Measurements from ENCODE around the gene KIAA1958.

The KIAA1958 gene

DNA sequence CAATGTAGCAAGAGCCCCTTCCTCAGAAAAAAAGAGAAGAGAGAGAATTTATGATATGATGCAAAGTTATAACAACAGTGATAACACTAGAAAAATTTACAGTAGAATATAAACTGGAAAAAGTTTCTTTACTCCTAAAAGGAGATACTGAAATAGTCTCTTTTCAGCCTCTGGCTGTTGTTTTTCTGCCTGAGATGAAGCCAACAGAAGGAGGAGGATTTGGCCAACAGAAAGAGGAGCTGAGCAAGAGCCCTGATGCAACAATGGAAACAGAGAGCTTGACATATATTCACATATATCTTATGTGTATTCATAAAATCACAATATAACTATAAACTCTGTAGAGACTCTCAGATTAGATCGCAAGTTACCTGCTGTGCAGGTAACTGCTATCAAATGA, 122.2 kb downstream of the KIAA1958 start:
- DNase-seq: no peak

- no peak for DNase-seq
These were observed 129.1 kb downstream of the KIAA1958 start for GRCh38 chr9:112615584-112616266.

GRCh38 chr9:112617371-112617770, 130.7 kb downstream of the KIAA1958 start:
- no peak for DNase-seq

- DNase-seq: no peak
These were observed 131.9 kb downstream of the KIAA1958 start for GRCh38 chr9:112618385-112619009.

DNA sequence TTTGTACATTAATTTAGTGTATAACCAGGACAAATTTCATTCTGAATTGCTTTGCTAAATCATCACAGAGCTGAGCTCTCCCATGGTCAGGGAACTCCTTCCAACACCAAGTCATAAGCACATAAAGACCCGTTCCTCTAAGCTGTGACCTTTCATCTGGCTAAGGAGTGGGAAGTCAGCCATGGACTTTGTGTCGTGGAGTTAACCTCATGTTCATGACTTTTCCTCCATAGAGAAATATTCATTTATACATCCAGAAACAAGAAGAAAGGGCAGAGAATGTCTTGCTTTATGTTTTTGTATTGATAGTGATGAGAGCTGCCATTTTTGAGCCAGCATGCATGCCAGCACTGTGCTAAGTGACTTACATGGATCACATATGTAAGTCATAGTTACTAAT, 133.8 kb downstream of the KIAA1958 start:
- no peak for DNase-seq

GRCh38 chr9:112621018-112621655, 134.5 kb downstream of the KIAA1958 start:
- no peak for DNase-seq

- DNase-seq: no peak
These were observed 136.6 kb downstream of the KIAA1958 start for GRCh38 chr9:112623198-112623597.

- DNase-seq: no peak
These were observed 138.4 kb downstream of the KIAA1958 start for GRCh38 chr9:112624711-112625707.

DNA sequence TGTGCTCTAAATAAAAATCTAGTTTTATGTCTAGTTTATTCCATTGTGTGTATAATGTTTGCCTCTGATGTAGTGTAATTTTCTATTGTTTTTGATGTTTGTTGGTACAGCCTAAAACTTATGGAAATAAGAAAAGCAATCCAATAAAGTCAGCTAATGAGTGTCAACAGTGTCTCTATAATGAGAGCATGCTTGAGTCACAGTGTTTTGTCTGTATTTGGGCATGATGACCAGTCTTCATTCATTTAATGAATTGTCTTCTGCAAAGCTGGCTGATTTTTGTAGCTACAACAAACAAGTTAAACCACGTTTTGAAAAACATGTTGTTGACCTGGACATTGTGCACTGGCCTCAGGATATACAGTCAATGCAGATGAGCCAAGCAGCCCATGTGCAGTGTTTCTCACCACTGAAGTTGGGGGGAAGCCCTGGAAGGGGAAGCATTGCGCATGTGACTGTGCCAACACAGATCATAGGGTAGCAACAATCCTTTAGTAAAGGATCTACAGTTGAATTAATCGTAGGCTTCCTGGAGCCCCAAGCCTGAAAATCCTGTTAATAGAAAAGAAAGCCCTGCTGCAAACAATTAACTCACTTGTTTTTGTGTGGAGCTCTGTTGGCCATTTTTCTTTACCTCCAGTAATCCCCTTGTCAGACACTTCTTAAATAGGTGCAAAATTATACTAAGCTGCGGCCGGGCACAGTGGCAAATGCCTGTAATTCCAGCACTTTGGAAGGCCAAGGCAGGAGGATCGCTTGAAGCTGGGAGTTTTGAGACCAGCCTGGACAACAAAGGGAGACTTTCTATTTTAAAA, 143.3 kb downstream of the KIAA1958 start:
- DNase-seq: no peak

GRCh38 chr9:112631313-112632070, 144.9 kb downstream of the KIAA1958 start:
- no peak for DNase-seq

GRCh38 chr9:112640311-112640710, 153.7 kb downstream of the KIAA1958 start:
- DNase-seq: no peak

DNA sequence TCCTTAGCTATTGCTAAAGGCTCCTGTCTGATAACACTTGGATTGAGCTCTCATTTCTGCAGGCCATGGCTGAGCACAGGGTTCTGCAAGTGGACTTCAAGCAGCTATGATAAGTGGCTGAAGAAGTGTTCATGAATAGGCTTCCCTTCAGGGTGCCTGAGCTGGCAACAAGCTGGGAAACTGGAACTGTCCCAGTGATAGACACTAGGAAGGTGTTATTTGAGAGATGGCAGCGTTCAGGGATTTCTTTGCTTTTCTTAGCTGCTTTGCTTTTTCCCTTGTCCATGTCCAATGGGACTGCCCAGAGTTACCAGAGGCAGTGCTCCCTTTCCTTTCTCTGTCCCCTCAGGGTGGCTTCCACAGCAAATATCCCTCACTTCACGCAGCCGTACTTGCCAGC, 155.5 kb downstream of the KIAA1958 start:
- no peak for DNase-seq

DNA sequence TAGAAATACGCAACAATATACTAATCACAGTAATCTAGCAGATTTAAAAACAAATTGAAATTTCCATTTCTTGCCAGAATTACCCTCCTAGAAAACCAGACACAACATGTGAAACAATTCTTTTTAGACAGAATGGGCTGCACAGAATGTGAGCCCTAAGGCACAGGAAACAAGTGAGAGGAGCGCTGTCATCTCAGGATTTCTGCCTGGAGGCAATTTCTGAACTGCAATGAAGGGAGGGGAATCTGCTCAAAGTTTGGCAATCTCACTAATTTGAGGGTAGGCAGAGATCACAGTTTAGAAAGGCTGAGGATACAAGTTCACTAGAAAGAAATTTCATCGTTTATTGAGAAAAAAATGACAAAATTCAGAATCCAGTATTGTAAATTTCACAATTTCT, 161.0 kb downstream of the KIAA1958 start:
- DNase-seq: no peak

- DNase-seq: no peak
These were observed 162.0 kb downstream of the KIAA1958 start for GRCh38 chr9:112648624-112649023.

DNA sequence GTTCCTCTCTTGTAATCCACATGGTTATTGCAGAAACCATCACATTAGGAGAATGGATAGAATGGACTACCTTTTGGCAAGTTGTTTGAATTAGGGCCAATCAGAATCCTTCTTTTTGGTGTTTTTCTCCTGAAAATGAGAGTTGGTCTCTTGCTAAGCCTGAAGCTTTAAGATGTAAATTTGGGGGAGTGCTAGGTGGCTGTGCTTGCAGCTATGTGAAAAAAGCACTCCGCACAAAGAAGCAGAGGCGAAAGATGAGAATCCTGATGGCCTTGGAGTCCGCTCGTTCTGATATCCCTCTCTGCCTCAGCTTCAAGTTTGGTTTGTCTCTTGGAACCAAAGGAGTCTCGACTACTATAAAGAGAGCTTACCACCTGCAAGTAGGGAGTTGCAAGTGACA, 167.7 kb downstream of the KIAA1958 start:
- DNase-seq: no peak

DNA sequence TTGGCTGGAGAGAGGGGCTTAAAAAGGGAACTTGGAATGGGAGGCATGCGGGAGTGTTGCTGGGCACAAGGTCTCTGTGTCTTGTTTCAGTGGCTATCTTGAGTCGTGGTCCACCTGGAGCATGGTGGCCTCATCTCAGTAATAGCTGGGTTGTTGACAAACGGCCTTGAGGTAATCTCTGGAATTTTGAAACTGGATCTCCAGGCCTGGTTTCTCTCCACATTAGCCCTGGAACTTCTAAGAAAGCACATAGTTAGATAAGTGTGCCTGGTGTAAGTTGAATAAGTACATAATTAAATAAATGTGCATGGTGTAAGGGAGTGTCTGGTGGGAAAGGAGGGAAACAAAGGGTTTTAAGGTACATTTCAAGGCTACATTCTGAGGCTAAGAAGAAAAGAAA, 169.0 kb downstream of the KIAA1958 start:
- DNase-seq: no peak

DNA sequence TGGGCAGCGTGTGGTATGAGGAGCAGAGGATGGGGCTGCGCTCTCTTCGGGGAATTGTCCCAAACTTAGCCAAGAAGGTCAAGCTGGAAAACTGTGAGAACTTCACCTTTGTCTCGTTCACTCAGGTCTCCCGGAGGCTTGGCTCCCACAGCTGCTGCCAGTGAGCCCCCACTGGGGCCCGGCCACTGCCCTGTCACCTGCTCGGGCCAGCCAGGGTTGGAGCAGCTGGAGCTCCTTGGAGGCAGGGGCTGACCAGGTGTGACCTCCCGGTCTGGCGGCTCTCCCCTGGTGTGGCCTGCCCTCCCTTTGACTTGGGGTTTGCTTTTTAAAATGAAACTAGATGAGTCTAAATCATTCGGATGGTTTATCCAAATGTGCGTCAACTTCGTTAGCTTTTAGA, 173.3 kb downstream of the KIAA1958 start:
- DNase-seq: no peak

DNA sequence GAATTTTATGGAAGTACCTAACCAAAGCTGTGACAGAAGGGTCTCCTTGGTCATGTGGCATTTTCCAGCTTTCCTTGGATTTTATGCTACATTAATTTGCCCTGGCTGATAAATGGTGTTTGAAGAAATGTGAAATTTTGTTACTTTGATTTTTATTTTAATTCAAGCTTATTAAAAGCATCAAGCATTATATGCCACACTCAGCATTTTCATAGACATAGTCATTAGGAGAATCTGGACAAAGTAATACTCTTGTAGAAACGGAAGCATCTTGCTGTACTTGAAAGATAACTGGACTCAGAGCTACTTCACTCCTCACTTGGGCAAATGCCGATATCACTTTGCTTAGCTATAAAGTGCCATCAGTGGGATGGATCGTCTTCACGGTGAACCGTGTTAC, 177.1 kb downstream of the KIAA1958 start:
- no peak for DNase-seq

GRCh38 chr9:112664531-112664930, 177.9 kb downstream of the KIAA1958 start:
- no peak for DNase-seq

- no peak for DNase-seq
These were observed 178.7 kb downstream of the KIAA1958 start for GRCh38 chr9:112665347-112665746.

DNA sequence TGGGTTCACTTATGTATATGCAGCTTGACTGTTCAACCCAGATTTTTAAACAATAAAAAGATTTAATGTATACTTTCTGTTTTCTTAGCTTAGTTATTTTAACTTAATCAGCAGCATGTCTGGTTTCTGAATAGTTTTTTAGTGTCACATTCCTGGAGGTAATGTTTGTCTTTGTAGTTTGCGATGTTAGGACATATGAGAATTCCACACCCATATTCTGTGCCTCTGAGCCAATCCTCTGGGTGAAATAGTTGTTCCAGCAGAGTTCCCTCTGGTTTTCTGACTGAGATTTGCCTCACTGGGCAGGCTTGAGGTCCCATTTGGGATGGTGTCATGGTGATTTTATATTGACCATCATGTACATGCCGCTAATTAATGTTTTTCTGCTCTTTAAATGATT, 182.7 kb downstream of the KIAA1958 start:
- DNase-seq: no peak

All from NCI-H345 (cell line).